ENCODE results near the gene KATNAL1. TPM values are rescaled to one million over a fixed set of nuclear protein-coding genes. Genes with fewer than 3 reads are reported as not detected.

The KATNAL1 gene
- total and polyA plus RNA-seq, 10 of the 15 experiments (the other 5 are each of a cell fraction or from before 2014, with no cell fraction given): 6.5 to 18.7 (median 11.7) TPM

DNA sequence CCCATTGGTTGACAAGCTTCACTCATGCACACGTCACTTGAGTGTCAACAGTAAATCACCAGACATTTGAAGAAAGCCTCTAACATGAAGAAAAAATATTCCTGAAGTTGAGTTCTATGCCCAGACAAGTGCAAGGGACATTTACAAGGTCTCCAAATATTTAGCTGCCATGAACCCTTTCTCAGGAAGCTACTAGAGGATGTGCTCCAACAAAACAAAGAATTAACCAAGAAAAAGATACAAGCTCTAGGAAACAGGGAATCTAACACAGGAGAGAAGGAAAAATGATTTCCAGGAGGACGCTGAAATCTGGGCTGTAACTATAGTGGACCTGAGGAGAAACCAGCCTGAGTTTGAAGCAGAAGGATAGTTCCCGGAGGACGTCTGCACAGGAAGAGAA is 45.7 kb upstream of the KATNAL1 start:
- 98% methylated on average over 4 of the region's 4 CpGs for WGBS (ENCODE audit: insufficient coverage, insufficient replicate concordance, low lambda C conversion rate, missing lambda C conversion rate)
- H3K9ac ChIP-seq (ENCODE audit: control insufficient read depth, insufficient read depth, low read length): no peak overlapping the region
- ATAC-seq (no peak), DNase-seq (ENCODE audit: low read depth, low spot score) (no peak), FAIRE-seq (no peak)
- POLR2A ChIA-PET: no interaction called here
- TF ChIP-seq SRF (IDR thresholded peaks at IDR 0.05; ENCODE audit: low read depth in 2 of 2, low read length in 2 of 2): no peak
- no peak for TF ChIP-seq ZZZ3 (IDR thresholded peaks at IDR 0.05; ENCODE audit: control insufficient read depth, insufficient read length, low read depth)
- no peak for TF ChIP-seq HDGF (IDR thresholded peaks at IDR 0.05)
- no peak for TF ChIP-seq ESRRA (IDR thresholded peaks at IDR 0.05; ENCODE audit: low read length)
- no peak for TF ChIP-seq CHD1 (IDR thresholded peaks at IDR 0.05; ENCODE audit: low read depth, low read length)
- no peak for TF ChIP-seq PAX8 (IDR thresholded peaks at IDR 0.05)
- no peak for TF ChIP-seq SP1 (IDR thresholded peaks at IDR 0.05; ENCODE audit: low read depth, low read length)
- TF ChIP-seq, protein P1, sequence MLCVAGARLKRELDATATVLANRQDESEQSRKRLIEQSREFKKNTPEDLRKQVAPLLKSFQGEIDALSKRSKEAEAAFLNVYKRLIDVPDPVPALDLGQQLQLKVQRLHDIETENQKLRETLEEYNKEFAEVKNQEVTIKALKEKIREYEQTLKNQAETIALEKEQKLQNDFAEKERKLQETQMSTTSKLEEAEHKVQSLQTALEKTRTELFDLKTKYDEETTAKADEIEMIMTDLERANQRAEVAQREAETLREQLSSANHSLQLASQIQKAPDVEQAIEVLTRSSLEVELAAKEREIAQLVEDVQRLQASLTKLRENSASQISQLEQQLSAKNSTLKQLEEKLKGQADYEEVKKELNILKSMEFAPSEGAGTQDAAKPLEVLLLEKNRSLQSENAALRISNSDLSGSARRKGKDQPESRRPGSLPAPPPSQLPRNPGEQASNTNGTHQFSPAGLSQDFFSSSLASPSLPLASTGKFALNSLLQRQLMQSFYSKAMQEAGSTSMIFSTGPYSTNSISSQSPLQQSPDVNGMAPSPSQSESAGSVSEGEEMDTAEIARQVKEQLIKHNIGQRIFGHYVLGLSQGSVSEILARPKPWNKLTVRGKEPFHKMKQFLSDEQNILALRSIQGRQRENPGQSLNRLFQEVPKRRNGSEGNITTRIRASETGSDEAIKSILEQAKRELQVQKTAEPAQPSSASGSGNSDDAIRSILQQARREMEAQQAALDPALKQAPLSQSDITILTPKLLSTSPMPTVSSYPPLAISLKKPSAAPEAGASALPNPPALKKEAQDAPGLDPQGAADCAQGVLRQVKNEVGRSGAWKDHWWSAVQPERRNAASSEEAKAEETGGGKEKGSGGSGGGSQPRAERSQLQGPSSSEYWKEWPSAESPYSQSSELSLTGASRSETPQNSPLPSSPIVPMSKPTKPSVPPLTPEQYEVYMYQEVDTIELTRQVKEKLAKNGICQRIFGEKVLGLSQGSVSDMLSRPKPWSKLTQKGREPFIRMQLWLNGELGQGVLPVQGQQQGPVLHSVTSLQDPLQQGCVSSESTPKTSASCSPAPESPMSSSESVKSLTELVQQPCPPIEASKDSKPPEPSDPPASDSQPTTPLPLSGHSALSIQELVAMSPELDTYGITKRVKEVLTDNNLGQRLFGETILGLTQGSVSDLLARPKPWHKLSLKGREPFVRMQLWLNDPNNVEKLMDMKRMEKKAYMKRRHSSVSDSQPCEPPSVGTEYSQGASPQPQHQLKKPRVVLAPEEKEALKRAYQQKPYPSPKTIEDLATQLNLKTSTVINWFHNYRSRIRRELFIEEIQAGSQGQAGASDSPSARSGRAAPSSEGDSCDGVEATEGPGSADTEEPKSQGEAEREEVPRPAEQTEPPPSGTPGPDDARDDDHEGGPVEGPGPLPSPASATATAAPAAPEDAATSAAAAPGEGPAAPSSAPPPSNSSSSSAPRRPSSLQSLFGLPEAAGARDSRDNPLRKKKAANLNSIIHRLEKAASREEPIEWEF (IDR thresholded peaks at IDR 0.05; ENCODE audit: insufficient replicate concordance, low read depth, low read length): no peak
- TF ChIP-seq CREM (IDR thresholded peaks at IDR 0.05; ENCODE audit: low read depth): no peak
- TF ChIP-seq, protein P2, sequence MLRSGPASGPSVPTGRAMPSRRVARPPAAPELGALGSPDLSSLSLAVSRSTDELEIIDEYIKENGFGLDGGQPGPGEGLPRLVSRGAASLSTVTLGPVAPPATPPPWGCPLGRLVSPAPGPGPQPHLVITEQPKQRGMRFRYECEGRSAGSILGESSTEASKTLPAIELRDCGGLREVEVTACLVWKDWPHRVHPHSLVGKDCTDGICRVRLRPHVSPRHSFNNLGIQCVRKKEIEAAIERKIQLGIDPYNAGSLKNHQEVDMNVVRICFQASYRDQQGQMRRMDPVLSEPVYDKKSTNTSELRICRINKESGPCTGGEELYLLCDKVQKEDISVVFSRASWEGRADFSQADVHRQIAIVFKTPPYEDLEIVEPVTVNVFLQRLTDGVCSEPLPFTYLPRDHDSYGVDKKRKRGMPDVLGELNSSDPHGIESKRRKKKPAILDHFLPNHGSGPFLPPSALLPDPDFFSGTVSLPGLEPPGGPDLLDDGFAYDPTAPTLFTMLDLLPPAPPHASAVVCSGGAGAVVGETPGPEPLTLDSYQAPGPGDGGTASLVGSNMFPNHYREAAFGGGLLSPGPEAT (IDR thresholded peaks at IDR 0.05; ENCODE audit: low read depth): no peak
- H3K36me3 ChIP-seq (ENCODE audit: control insufficient read depth in 2 of 2, insufficient read depth in 2 of 2, low read length in 1 of 2): no peaks in the 10 kb centered on the region
- H3K4me2 ChIP-seq (ENCODE audit: control insufficient read depth, insufficient read depth): no peak overlapping the region
- no peak overlapping the region for H3K27ac ChIP-seq (ENCODE audit: control insufficient read depth, insufficient read depth)
- no peaks in the 10 kb centered on the region for H4K20me1 ChIP-seq (ENCODE audit: control insufficient read depth, insufficient read depth)
- H3K79me2 ChIP-seq (ENCODE audit: control insufficient read depth, insufficient read depth, low read length): no peaks in the 10 kb centered on the region
- H3K27me3 ChIP-seq (replicated peaks in 1 of 2; ENCODE audit: control insufficient read depth in 2 of 2, insufficient read depth in 2 of 2, low read length in 1 of 2): no peaks in the 10 kb centered on the region
- RAD21 ChIA-PET (ENCODE audit: unreplicated experiment): interaction anchor here (1.5 kb wide), 1 partner anchor 109 kb away, joined by 4 read pairs; no protein-coding TSS in a partner anchor
- intact Hi-C loops (cut with micrococcal nuclease; ENCODE audit: unreplicated experiment): no loop called here
- in situ Hi-C loops (cut with MboI): no loop called here
- peaks cover 7% of the 10 kb centered on the region; the same call in 1 of the 3 replicates for H3K9me3 ChIP-seq (replicated peaks; ENCODE audit: control insufficient read depth, insufficient read depth, low read length)
- no TSS peak for BruUV-seq (replicated peaks)
- CTCF ChIA-PET: interaction anchor here (0.6 to 2.7 kb wide), 7 partner anchors 11 to 229 kb away, joined by 3 to 9 read pairs (median 4); no protein-coding TSS in a partner anchor
- no peak overlapping the region for H3K4me3 ChIP-seq
- H3K4me1 ChIP-seq (ENCODE audit: control insufficient read depth, insufficient read depth, low read length): no peaks in the 10 kb centered on the region
- no peak overlapping the region for H2AFZ ChIP-seq (ENCODE audit: control insufficient read depth, low read depth, low read length)
- SMC1A ChIA-PET (ENCODE audit: uncharacterized antibody, unreplicated experiment): interaction anchor here (1.1 to 3.2 kb wide), 6 partner anchors 8 to 176 kb away, joined by 3 to 10 read pairs (median 5); no protein-coding TSS in a partner anchor
